Measurements from ENCODE around the gene KLHDC2.

GRCh38 chr14:49767571-49768300 is at the start of gene KLHDC2:
- peak; percentile 12; the same call in 1 of the 2 replicates for TF ChIP-seq REST (IDR thresholded peaks at IDR 0.05; ENCODE audit: low read depth, low read length)
- TF ChIP-seq CHD2 (IDR thresholded peaks at IDR 0.05; ENCODE audit: low read length, partially characterized antibody) = peak; percentile 18
- TF ChIP-seq PBX3 (IDR thresholded peaks at IDR 0.05) = 0 out of 2 replicates have a peak, but pooled peaks have one; percentile 7
- peak; percentile 58 for TF ChIP-seq CTCF (IDR thresholded peaks at IDR 0.05)
- TF ChIP-seq MAX (IDR thresholded peaks at IDR 0.05; ENCODE audit: low read depth) = peak; percentile 70
- TF ChIP-seq, protein P1, sequence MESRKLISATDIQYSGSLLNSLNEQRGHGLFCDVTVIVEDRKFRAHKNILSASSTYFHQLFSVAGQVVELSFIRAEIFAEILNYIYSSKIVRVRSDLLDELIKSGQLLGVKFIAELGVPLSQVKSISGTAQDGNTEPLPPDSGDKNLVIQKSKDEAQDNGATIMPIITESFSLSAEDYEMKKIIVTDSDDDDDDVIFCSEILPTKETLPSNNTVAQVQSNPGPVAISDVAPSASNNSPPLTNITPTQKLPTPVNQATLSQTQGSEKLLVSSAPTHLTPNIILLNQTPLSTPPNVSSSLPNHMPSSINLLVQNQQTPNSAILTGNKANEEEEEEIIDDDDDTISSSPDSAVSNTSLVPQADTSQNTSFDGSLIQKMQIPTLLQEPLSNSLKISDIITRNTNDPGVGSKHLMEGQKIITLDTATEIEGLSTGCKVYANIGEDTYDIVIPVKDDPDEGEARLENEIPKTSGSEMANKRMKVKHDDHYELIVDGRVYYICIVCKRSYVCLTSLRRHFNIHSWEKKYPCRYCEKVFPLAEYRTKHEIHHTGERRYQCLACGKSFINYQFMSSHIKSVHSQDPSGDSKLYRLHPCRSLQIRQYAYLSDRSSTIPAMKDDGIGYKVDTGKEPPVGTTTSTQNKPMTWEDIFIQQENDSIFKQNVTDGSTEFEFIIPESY (IDR thresholded peaks at IDR 0.05; ENCODE audit: borderline replicate concordance, low read depth) = no peak
- peak; percentile 45; the same call in 1 of the 2 replicates for TF ChIP-seq USF1 (IDR thresholded peaks at IDR 0.05; ENCODE audit: borderline replicate concordance, low read depth)

Data from SK-N-SH (cell line).